ENCODE data around the gene RFNG.

Gene RFNG

DNA sequence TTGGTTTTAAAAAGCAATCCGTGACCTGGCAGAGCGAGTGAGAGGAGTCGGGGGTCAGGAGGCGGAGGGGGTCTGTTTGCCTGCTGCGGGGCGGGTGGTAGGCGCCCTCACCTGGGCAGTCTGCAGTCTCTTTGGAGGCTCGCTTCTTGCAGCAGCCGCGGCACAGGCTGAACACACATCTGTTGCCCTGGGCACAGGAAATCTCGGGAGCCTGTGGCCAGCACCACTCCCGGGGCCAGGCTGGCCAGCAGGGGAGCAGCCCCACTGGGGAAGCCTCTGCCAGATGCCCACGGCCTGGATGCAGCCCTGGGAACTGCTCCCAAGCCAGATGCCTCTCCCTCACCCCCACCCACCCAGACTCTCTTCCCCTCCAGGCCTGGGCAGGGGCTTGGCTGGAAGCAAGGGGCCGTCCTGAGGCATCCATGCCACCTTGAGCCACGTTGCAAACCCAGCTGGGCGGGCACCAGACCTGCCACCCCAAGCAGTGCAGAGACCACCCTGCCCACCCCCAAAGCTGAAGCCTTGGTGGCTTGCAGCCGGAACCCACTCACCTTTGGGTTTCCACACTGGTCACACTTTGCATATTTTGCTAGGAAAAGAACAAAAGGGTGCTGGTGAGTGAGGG is 6.7 kb upstream of the RFNG start:
- peak; percentile 2 for DNase-seq

- DNase-seq, result peak; percentile 9
Measured at GRCh38 chr17:82056729-82057621, 5.4 kb upstream of the RFNG start.

GRCh38 chr17:82055965-82056728 is 4.5 kb upstream of the RFNG start:
- DNase-seq, result peak; percentile 7

DNA sequence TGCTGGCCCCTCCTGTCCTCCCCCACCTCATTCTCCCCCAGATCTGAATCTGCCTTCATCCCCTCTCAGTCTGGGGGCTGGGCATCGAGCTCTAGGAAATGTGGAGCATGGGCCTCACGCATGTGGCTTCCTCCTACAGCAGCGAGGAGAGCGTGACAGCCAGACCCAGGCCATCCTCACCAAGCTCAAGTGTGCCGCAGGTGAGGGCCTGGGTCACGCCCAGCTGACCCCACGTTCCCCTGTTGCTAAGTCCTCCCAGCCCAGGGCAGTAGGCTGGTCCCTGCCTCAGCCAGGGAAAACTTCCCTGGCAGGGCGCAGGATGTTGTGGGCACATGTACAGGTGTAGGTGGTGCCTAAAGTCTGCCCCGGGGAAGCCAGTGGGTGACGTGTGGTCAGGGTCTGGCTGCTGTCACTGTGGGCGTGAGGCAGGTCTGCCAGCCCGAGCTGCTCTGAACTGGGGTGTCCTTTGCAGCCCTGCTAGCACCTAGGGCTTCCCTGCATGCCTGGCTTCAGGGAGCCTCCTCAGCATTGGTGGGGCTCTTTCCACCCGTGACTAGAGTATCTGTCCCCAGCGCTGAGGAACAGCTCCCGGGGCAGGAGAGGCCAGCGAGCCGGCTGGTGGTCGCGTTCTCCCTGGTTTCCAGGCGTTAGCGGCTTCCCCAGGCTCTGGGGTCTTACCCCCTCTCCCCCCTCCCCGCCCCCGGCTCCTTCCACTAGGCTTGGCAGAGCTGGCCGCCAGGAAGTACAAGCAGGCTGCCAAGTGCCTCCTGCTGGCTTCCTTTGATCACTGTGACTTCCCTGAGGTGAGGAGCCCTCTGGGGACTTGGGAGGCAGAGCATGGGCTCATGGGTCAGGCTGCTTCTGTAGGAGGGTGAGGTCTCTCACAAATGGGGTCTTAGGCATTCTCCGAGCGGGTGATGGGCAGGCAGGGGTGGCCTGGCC is 3.7 kb upstream of the RFNG start:
- no peak for DNase-seq

GRCh38 chr17:82054351-82055022 is 2.9 kb upstream of the RFNG start:
- DNase-seq, result no peak

DNA sequence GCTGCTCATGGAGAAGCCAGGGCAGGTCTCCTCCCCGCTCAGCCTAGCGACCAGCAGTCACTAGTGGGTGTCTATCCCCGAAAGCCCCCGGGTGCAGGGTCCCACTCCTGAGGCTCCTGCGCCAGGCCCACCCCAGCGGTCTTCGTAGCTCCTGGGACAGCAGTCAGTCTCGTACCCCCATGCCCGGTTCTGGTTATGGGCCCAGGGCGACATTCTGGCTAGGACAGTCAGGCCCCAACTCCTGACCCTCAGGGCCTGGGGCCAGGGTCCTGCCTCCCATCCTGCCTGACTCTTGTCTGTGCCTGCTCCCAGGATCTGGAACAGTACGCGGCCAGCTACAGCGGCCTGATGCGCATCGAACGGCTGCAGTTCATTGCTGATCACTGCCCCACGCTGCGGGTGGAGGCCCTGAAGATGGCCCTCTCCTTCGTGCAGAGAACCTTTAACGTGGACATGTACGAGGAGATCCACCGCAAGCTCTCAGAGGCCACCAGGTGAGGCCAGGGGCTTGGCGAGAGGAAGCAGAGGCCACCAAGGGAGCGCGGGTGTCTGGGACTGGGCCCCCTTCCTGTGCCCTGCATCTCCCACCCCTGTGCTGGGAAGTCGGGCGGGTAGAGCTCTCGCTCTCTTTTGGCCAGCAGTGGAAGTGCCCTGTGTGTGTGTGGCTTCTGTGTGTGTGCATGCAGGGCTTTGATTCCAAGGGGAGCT is 2.1 kb upstream of the RFNG start:
- DNase-seq, result peak; percentile 2

DNA sequence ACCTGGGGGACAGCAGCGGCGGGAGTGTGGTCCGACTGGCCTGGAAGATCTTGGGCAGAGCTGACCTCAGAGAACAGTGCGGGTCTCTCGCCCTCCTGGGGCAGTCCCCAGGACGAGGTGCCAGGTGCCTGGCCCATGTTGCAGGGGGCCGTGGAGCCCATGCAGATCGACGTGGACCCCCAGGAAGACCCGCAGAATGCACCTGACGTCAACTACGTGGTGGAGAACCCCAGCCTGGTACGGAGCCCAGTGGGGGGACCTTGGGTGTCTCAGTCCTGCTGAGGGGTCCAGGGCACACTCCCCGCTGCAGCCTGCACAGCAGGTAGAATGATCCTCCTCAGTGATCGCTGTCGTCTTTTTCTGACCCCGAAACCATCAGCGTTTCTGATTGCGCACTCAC is 1.5 kb upstream of the RFNG start:
- DNase-seq, result no peak

GRCh38 chr17:82052638-82053059 is 1.0 kb upstream of the RFNG start:
- DNase-seq, result no peak

- no peak for DNase-seq
Measured at GRCh38 chr17:82050761-82051641, 610 bp downstream of the RFNG start.

- no peak for DNase-seq
Measured at GRCh38 chr17:82050152-82050760, 1.4 kb downstream of the RFNG start.

DNA sequence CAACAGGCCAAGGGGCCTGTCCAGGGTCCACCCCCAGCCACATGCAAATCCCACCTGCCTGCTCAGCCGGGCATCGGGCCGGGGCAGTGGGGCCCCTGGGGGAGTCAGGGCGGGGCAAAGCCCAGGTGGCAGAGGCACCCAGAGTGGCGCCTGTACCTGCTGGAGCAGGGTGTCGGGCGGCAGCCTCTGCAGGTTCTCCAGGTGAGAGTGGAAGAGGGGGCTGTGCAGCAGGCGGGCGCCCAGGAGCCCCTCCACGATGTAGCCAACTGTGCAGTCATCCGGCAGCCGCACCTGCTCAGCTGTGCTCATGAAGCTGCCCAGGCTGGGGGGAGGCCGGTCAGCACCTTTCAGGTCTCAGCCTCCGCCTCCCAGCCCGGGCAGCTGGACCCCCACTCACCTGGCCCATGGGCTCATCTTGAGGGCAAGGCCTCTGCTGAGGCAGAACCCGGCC is 2.1 kb downstream of the RFNG start:
- peak; percentile 2 for DNase-seq

DNA sequence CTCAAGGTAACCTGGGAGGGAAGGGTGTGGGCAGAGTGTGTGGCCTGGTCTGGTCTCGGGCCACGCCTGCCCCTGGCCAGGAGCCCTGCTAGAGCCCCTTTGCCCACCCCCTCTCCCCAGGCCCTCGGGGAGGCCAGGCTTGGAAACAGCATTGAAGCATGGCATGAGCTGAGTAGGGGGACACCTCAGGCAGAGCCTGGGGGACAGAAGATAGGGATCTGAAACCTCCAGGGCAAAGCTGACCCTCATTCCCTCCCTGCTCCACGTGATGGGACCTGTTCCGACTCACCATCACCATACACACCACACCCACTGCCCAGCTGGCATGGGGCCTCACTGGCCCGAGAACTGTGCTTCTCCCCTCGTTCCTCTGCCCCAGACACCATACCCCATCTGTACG is 2.5 kb downstream of the RFNG start:
- DNase-seq, result no peak

DNA sequence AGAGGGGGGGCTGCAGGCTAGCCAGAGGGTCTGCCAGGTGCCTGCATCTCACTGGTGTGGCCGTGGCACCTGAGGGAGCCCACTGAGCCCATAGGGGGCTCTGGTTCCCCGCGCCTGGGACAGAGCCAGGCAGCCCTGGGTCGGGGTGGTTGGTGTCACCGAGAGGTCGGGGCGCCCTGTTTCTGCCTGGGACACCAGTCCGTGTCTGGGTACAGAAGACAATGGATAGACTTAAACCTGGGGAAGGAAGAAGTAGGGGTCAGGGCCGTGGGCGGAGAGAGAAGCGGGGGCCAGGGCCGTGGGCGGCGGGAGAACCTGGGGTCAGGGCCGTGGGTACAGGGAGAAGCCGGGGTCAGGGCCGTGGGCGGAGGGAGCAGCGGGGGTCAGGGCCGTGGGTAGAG is 3.0 kb downstream of the RFNG start:
- DNase-seq, result no peak

GRCh38 chr17:82047914-82048570 is 3.6 kb downstream of the RFNG start:
- DNase-seq, result peak; percentile 1

GRCh38 chr17:82047379-82047778 is 4.2 kb downstream of the RFNG start:
- no peak for DNase-seq

- no peak for DNase-seq
Measured at GRCh38 chr17:82046903-82047302, 4.7 kb downstream of the RFNG start.

DNA sequence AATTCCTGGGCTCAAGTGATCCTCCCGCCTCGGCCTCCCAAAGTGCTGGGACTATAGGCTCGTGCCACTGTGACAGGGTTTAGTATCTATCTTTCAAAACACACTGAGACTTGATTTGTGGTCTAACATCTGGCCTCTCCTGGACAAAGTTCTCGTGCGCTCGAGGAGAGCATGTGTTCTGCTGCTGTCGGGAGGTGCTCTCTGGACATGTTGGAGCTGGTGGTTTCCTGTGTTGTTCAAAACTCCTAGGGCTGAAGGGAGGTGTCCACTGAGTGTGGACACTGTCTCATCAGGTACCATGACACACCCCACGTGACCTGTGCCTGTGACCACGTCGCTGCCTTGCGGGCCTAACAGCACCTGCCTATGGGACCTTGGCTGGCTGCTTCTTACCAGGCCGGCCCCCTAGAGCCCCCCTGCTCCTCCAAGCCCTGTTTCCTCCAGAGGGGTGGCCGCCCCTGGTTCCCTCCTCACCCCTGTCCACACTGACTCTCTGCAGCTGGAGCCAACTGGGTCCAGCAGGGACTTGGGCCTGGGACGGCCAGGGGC is 5.6 kb downstream of the RFNG start:
- DNase-seq, result no peak

DNA sequence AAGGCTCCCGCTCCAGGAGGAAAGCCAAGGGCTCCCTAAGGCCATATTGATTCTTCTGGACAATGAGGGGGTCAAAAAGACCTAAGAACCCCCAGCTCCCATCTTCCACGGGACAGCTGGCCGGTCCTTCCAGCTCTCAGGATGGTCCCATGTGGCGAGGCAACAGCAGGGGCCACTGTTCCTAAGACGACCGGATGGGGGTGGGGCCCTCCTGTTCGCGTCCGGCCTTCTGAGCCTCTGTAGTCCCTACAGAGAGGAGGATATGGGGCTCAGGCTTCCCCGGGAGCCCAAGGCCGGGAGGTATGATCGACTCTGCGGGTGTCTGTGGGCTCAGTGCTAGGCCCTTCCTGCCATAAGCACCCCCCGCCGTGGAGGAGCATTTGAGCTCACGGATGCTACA is 8.1 kb downstream of the RFNG start:
- DNase-seq, result no peak

GRCh38 chr17:82042649-82043048 is 9.0 kb downstream of the RFNG start:
- DNase-seq, result no peak
